ENCODE data around the gene FRMPD4.
"Not testable (repeated sequence)": the region's sequence is repeated elsewhere in the genome, so short reads cannot be mapped to it uniquely, and the experiment has no call there.

FRMPD4 gene

DNA sequence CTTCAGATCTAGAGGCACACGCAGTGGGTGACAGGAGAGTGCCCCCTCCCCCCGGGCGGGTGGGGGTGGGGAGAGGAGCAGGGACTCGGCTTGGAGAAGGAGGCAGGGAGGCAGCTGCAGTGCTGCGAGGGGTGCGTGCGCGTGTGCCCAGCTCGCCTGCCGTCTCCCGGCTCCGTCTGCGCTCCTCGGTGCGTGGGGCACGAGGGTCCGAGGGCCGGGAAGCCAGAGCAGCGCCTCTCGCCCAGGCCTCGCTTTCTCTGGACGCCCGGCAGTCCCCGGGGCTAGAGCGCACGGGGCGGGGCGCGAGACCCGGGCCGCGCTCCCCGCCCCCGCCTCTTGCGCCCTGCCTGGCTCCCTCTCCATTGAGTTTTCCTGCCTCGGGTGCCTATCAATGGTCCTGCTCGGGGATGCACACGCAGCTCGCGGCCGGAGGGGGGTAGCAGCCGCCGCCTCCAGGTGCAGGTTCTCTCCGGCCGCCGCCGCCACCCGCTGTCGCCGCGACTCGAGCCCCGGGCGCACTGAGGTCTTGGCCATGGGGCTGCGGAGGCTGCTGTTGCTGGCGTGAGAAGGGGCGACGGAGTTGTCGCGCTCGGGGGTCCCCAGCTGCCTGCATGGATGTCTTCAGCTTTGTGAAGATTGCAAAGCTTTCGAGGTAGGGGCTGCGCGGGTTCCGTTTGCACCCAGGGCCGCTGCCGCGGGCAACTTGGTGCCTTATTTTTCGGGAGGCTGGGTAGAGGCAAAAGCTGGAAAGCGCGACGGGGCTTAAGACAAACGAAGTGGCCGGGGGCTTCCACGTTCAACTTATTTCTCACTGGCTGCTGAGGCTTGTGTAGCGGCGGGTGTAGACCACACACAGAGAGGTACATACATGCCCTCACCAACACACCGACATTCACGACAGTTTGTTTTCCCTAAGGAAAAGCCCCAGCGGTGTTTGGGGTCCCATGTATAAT is at the start of gene FRMPD4:
Gene FRMPD4 (plus strand): TSS at position 113 of the 953 bp plus-strand sequence. CDS start 499 bp downstream, at position 612.
- no peak for DNase-seq (ENCODE audit: extremely low spot score, insufficient read length, low read depth)

DNA sequence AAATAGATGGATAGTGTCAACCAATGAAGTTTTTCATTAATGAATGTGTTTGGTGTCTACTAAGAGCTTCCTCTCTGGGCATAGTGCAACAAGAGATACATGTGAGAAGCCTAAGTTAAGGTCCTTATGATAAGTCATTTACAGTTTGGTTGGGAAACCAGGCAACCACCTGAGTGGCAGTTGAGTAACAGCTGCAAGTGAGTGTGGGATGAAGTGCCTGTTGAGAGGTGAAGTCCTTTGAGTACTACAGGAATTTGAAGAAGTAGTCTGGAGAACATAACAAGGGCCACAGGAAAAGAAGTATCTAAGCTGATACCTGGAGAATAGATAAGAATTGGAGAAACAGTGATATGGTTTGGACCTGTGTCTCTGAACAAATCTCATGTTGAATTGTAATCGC is 48.5 kb upstream of the FRMPD4 start:
- DNase-seq (ENCODE audit: extremely low spot score, insufficient read length, low read depth) (no peak), FAIRE-seq (no peak)

More for the DNA sequence above, at the start of gene FRMPD4:
- FAIRE-seq: no peak

DNA sequence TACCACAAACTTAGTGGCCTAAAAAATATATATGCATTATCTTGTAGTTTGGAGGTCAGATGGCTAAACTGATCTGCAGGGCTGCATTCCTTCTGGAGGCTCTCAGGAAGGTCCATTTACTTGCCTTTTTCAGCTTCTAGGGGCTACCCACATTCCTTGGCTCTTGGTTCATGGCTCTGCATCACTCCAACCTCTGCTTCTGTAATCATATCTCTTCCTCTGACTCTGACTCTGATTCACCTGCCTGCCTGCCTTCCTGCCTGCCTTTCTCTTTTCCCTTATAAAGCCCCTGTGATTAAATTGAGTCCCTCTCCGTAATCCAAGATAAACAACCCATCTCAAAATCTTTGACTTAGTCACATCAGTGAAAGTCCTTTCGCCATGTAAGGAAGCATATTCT is 25.0 kb upstream of the FRMPD4 start:
- no peak for DNase-seq (ENCODE audit: extremely low spot score, insufficient read length, low read depth)
- FAIRE-seq: no peak

DNA sequence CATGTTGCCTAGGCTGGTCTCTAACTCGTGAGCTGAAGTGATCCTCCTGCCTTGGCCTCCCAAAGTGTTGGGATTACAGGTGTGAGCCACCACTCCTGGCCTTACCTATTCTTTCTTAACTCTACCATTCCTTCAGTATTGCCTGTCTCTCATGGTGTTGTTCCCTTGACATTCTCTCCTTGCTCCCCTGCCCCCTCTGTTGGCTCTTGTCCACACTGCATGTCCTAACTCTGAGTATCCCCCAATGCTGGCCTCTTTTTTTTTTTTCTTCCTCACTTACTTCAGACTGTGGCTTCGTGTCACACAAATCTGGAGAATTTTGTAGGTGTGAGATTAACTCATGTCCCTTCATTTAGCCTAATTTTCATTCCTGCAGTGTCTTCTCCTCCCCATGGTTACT is 22.9 kb upstream of the FRMPD4 start:
- FAIRE-seq (peak; percentile 39), DNase-seq (ENCODE audit: extremely low spot score, insufficient read length, low read depth) (no peak)

DNA sequence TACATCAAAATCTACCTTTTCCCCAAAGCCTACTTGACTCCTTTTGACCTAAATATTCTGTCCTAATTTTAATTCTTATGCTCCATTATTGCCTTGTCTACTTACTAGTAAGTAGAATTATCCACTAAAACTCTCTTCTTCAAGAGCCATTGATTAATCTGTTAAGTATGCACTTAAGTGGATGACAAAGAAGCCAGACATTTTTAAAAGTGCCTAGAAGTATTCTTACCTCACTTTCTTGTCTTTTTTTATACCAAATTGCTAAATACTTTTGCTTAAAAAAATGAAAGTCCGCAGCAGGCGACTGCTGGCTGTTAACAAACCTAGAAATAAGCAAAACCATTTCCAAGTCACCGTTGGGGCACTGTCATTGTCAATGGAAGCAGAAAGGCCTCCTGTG is 20.1 kb upstream of the FRMPD4 start:
- FAIRE-seq (no peak), DNase-seq (ENCODE audit: extremely low spot score, insufficient read length, low read depth) (no peak)

DNA sequence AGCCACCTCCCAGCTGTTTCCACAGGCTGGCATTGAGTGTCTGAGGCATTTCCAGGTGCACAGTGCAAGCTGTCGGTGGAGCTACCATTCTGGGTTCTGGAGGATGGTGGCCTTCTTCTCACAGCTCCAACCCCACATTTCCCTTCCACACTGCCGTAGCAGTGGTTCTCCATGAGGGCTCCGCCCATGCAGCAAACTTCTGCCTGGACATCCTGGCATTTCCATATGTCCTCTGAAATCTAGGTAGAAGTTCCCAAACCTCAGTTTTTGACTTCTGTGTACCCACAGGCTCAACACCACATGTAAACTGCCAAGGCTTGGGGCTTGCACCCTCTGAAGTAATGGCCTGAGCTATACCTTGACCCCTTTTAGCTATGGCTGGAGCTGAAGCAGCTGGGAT is 10.3 kb upstream of the FRMPD4 start:
- no peak for FAIRE-seq
- DNase-seq (ENCODE audit: extremely low spot score, insufficient read length, low read depth): no peak

GRCh38 chrX:12137951-12138360 is 317 bp upstream of the FRMPD4 start:
- FAIRE-seq: no peak
- no peak for DNase-seq (ENCODE audit: extremely low spot score, insufficient read length, low read depth)

GRCh38 chrX:12139934-12140611 is 1.8 kb downstream of the FRMPD4 start:
- DNase-seq (ENCODE audit: extremely low spot score, insufficient read length, low read depth): no peak
- FAIRE-seq: no peak

DNA sequence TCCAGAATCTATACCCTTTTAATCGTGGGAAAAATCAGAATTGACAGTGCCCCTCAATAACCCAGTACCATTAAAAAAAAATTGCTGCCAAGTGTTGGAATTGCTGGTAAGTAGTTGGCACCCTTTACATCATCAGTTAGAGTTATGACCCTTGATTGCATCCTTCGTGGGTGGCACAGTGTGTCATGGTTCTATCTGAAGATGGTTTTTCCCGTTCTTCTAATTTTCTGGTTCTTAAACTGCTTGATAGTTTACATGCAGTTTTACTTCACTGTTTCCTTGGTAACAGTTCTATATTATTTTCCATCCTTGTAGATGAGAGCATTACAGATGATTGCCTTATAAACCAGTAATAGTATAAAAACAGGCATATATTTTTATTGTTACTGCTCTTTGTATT is 3.2 kb downstream of the FRMPD4 start:
- DNase-seq (ENCODE audit: extremely low spot score, insufficient read length, low read depth) (no peak), FAIRE-seq (no peak)

- peak; percentile 18 for FAIRE-seq
- DNase-seq (ENCODE audit: extremely low spot score, insufficient read length, low read depth): no peak
Observed at GRCh38 chrX:12142661-12143060, 4.4 kb downstream of the FRMPD4 start.

DNA sequence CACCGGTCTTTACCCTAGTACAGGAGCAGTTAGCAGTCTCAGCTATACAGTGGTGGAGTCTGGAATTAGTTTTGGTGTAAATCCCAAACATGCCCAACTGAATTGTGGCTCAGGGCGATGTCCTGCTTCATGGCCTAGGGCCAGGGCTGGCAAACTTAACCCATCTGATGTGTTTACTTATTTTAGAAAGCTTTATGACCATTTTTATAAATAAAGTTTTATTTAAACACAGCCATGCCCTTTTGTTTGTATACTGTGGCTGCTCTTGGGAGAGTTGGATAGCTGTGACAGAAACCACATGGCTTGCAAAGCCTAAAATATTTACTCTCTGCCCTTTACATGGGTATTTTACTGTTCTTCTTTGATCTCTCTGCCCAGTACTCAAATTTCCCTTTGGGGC is 7.1 kb downstream of the FRMPD4 start:
- FAIRE-seq (no peak), DNase-seq (ENCODE audit: extremely low spot score, insufficient read length, low read depth) (no peak)

- DNase-seq (ENCODE audit: extremely low spot score, insufficient read length, low read depth): no peak
- no peak for FAIRE-seq
Observed at GRCh38 chrX:12149670-12150407, 11.6 kb downstream of the FRMPD4 start.

- FAIRE-seq (no peak), DNase-seq (ENCODE audit: extremely low spot score, insufficient read length, low read depth) (no peak)
Observed at GRCh38 chrX:12153317-12153716, 15.0 kb downstream of the FRMPD4 start.

DNA sequence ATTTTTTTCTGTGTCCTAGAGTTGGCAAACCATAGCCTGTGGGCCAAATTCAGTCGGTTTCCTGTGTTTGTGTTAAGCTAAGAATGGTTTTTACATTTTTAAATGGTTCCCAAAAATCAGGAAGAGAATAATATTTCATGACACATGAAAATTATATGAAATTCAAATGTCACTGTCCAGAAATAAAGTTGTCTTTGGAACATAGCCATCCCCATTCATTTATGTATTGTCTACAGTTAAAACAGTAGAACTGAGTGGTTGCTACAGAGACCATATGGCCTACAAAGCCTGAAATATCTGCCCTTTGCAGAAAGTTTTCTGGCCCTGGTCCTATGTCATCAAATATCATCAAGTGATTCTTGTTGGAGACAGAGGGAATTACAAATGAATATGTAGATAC is 15.5 kb downstream of the FRMPD4 start:
- DNase-seq (ENCODE audit: extremely low spot score, insufficient read length, low read depth): no peak
- FAIRE-seq: no peak

DNA sequence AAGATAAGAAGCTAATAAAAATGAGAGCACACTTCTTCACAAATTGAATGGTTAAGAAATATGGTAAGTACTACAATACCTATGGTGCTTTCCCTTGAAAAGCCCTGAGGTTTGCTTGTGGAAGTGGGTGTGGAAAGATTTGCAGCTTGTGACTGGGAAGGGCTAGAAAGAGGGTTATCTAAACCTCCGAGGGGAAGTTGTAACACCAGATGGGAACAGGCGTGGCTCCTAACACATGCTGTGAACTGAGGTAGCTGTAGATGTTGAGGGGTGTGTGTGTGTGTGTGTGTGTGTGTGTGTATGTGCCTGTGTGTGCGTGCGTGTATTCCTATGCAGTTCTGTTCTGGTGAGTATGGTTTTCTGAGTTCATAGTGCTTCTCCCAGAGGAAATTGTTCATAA is 21.5 kb downstream of the FRMPD4 start:
- DNase-seq (ENCODE audit: extremely low spot score, insufficient read length, low read depth) (no peak), FAIRE-seq (no peak)

DNA sequence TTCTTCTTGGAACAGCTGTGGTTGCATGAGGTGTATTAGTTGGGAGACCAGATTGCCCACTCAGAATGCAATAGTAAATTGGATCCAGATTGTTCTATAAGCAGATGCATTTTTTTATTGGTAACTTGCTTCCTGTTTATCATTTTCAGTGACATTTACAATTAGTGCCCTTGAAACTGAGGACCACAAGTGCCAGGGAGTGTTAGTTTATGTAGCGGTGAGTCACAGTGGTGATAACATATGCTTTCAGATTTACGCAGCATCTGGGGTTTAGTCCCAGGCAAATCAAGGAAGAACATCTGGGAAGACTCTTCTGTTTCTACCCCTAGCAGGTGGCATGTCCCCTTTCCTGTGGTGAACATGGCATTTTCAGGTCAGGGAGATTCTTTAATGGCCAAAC is 24.1 kb downstream of the FRMPD4 start:
- FAIRE-seq (no peak), DNase-seq (ENCODE audit: extremely low spot score, insufficient read length, low read depth) (no peak)

DNA sequence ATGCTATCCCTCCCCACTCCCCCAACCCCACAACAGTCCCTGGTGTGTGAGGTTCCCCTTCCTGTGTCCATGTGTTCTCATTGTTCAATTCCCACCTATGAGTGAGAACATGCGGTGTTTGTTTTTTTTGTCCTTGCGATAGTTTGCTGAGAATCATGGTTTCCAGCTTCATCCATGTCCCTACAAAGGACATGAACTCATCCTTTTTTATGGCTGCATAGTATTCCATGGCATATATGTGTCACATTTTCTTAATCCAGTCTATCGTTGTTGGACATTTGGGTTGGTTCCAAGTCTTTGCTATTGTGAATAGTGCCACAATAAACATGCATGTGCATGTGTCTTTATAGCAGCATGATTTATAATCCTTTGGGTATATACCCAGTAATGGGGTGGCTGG is 25.9 kb downstream of the FRMPD4 start:
- not testable (repeated sequence) for DNase-seq (ENCODE audit: extremely low spot score, insufficient read length, low read depth); FAIRE-seq

- FAIRE-seq (no peak), DNase-seq (ENCODE audit: extremely low spot score, insufficient read length, low read depth) (no peak)
Observed at GRCh38 chrX:12170755-12171154, 32.5 kb downstream of the FRMPD4 start.

- DNase-seq (ENCODE audit: extremely low spot score, insufficient read length, low read depth): no peak
- FAIRE-seq: no peak
Observed at GRCh38 chrX:12174358-12174757, 36.1 kb downstream of the FRMPD4 start.

DNA sequence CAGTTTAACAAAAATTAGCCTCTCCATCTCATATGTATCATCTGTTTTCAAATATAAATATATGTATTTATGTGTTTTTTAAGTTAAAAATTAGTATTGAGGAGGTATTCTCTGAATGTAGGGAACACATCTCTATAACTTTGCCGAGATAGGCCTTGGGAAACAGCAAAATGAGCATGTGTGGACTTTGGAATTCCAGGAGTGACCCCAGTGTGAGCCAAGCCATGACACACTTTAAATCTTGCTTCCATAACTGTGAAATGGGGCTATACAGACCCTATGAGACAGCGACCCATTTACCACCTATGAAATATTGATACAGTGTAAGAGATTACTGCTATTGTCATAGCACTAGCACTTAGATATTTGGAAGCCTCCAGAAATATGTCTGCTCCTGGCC is 58.8 kb downstream of the FRMPD4 start:
- FAIRE-seq (no peak), DNase-seq (ENCODE audit: extremely low spot score, insufficient read length, low read depth) (no peak)

DNA sequence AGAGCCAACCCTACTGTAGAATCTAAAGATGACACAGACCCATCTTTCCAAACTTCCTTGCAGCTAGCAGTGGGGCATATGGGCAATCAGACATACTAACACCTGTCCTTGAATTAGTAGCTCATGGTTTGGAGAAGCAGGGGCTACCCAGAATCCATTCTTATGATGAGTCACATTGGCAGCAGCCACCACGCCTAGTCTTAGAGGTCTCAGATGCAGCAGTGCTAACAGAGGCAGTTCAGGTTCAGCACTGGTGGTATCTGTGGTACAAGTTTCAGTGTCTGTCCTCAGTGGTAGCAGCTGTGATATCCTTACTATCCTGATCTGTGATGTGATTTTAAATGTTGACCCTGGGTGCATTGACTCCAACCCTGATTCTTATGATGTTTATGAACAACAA is 68.1 kb downstream of the FRMPD4 start:
- DNase-seq (ENCODE audit: extremely low spot score, insufficient read length, low read depth): no peak

More for the DNA sequence above, 68.1 kb downstream of the FRMPD4 start:
- FAIRE-seq: no peak

All from GM18507 (cell line).